Fibroblast of mammary gland (primary cell): ENCODE data around the gene ACTL8.

Experiments used
- DNase-seq: peaks from one replicate; pipeline ENCODE4 v3.0.0-alpha.2; 2010; ENCODE audit warnings: low read depth
- H3K4me3 ChIP-seq: 2 replicates; pipeline ENCODE4 v1.5.1; 2011; ENCODE audit warnings: low read depth, mild to moderate bottlenecking, low read length, moderate library complexity; ENCODE audit not compliant: control insufficient read depth
- CTCF ChIP-seq: conservative IDR thresholded peaks from 2 replicates; pipeline ENCODE4 v1.5.1; 2011; ENCODE audit warnings: low read depth, low read length, inconsistent platforms; ENCODE audit not compliant: control insufficient read depth, insufficient read depth

The ACTL8 gene

GRCh38 chr1:17861685-17862084, 106.6 kb downstream of the ACTL8 start:
- no peak for TF ChIP-seq CTCF
- DNase-seq: peak; percentile 60

GRCh38 chr1:17862121-17862520, 107.0 kb downstream of the ACTL8 start:
- peak; percentile 33 for DNase-seq
- H3K4me3 ChIP-seq: no peak overlapping the region
- TF ChIP-seq CTCF: no peak

More at GRCh38 chr1:17861685-17862084, 106.6 kb downstream of the ACTL8 start:
- H3K4me3 ChIP-seq: no peak overlapping the region

GRCh38 chr1:17865912-17866739, 111.0 kb downstream of the ACTL8 start:
- no peak overlapping the region for H3K4me3 ChIP-seq
- no peak for TF ChIP-seq CTCF
- DNase-seq: peak; percentile 95

- no peak for DNase-seq
- no peak for TF ChIP-seq CTCF
- no peak overlapping the region for H3K4me3 ChIP-seq
Observed at GRCh38 chr1:17866740-17867029, 111.6 kb downstream of the ACTL8 start.

- no peak for DNase-seq
- no peak overlapping the region for H3K4me3 ChIP-seq
- no peak for TF ChIP-seq CTCF
Observed at GRCh38 chr1:17867470-17867869, 112.3 kb downstream of the ACTL8 start.

- no peak for TF ChIP-seq CTCF
- no peak overlapping the region for H3K4me3 ChIP-seq
- peak; percentile 82 for DNase-seq
Observed at GRCh38 chr1:17869815-17870214, 114.7 kb downstream of the ACTL8 start.
